ENCODE results near the gene DES. TPM values are rescaled to one million over a fixed set of nuclear protein-coding genes. Genes with fewer than 3 reads are reported as not detected.
"Not testable (repeated sequence)": the region's sequence is repeated elsewhere in the genome, so short reads cannot be mapped to it uniquely, and the experiment has no call there.

Gene DES
- total RNA-seq, 1 donor from 2014 or later, result not detected

- intact Hi-C loops (cut with micrococcal nuclease), result no loop called here
Measured at GRCh38 chr2:219399716-219400478, 18.3 kb upstream of the DES start.

- intact Hi-C loops (cut with micrococcal nuclease), result no loop called here
Measured at GRCh38 chr2:219400562-219400961, 17.6 kb upstream of the DES start.

DNA sequence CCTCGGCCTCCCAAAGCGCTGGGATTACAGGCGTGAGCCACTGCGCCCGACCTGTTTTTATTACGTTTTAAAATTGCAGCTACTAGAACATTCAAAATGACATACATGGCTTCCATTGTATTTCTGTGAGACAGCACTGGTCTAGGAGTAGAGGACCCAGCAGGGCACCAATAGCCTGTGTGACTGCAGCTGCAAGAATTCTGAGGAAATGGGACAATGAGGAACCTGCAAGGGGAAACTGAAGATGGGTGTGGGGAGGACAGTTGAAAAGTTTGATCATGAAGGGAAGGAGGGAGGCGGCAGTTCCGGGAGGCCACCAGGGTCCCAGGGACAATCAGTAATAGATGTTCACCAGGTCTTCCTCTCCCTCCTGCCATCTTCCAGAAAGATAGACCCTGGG is 16.6 kb upstream of the DES start:
- intact Hi-C loops (cut with micrococcal nuclease), result no loop called here

DNA sequence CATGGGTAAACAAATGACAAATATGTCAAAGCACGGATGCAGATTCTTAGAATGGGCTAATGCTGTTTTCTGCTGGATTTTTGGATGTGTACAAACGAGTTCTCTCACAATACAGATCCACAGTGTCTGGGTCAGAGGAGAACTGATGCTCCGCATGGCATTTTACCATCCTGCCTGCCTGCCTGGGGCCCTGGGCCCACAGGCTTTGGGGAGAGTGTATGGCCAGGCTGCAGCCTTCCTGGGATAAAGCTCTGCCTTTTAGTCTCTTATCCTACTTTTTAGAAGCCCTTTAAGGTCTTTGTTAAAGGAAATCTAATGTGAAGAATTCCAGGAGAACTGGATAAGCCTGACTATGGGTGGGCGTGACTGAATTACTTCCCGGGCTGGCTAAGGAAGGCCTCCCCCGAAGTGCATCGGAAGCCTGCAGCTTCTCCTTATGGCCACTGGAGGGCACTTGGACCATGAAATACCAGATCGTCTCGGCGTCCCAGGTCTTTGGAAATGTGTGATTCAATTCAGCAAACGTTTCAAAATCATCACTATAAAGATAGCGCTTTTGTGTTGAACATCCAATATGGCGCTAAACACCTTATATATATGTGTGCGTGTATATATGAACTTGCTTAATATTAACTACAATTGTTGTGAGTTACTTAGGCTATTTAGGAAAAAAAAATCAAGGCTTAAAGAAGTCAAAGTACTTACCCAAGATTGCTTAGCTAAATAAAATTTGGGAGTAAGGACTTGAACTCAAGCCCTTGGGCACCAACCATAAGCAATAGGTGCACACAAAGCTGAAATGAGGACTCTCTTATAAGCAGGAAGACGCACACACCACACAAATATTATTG is 15.3 kb upstream of the DES start:
- intact Hi-C loops (cut with micrococcal nuclease), result loop anchor here (1.0 kb wide), 3 partner anchors 31 to 127 kb away; partner anchors contain the start of gene SPEG

DNA sequence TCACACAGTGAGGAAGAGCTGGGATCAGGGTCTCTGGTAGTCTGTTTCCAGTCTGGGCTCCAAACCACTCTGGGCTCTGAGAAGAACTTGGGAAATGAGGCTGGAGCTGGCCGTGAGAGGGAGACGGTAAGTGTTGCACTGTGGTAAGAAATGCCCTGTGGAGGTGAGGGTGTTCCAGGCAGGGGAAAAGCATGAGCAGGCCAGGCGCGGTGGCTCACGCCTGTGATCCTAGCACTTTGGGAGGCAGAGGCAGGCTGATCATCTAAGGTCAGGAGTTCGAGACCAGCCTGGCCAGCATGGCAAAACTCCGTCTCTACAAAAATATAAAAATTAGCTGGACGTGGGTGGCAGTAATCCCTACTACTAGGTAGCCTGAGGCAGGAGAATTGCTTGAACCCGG is 14.3 kb upstream of the DES start:
- intact Hi-C loops (cut with micrococcal nuclease), result loop anchor here (1.0 kb wide), 3 partner anchors 30 to 126 kb away; partner anchors contain the start of gene SPEG

DNA sequence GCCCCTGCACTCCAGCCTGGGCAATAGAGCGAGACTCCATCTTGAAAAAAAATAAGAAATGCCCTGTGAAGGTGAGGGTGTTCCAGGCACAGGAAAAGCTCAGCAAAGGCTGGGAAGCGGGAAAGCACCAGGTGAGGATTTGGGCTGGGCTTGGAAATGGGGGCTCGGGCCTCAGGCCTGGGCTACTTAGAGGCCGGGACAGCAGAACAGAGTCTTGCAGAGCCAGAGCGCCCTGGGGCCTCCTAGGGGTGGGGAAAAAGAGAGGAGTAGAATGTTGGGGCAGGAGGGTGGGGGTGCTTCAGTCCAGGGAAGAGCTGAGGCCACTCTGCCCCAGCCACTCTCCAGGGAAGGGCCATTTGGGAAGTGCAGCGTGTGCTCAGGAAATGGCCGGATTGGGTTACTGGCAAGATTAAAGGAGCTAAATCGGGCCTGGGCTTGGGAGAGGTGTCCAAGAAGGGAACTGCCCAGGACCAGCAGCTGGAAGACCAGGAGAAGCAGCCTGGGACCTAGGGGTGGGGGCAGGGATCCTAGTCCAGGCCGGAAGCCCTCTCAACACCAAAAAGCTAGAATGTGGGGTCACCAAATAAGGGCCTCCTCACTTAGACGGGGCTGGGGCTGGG is 13.8 kb upstream of the DES start:
- intact Hi-C loops (cut with micrococcal nuclease), result no loop called here

- intact Hi-C loops (cut with micrococcal nuclease), result no loop called here
Measured at GRCh38 chr2:219404954-219405353, 13.2 kb upstream of the DES start.

- intact Hi-C loops (cut with micrococcal nuclease), result no loop called here
Measured at GRCh38 chr2:219405451-219405850, 12.7 kb upstream of the DES start.

- intact Hi-C loops (cut with micrococcal nuclease), result no loop called here
Measured at GRCh38 chr2:219405958-219406860, 12.0 kb upstream of the DES start.

GRCh38 chr2:219406861-219407230 is 11.3 kb upstream of the DES start:
- intact Hi-C loops (cut with micrococcal nuclease), result no loop called here

- intact Hi-C loops (cut with micrococcal nuclease), result not testable (repeated sequence)
Measured at GRCh38 chr2:219407343-219407742, 10.8 kb upstream of the DES start.

DNA sequence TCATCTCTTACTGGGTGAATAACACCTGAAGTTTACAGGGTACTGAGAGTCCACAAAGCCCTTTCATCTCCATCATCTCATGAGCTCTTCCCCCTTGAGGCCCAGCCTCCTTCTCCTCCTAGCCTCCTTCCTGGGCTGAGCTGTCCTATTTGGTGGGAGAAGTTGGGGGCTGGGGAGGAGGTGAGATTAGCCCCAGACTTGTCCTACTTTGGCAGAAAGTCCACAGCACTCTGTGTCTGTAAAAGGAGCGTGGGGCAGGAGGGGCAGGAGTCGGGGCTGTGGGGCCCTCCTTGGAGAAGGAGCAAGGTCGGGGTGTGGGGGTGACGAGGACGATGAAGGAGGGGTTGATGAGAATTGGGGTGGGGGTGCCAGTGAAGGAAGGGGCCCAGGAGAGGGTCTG is 10.0 kb upstream of the DES start:
- intact Hi-C loops (cut with micrococcal nuclease), result no loop called here

DNA sequence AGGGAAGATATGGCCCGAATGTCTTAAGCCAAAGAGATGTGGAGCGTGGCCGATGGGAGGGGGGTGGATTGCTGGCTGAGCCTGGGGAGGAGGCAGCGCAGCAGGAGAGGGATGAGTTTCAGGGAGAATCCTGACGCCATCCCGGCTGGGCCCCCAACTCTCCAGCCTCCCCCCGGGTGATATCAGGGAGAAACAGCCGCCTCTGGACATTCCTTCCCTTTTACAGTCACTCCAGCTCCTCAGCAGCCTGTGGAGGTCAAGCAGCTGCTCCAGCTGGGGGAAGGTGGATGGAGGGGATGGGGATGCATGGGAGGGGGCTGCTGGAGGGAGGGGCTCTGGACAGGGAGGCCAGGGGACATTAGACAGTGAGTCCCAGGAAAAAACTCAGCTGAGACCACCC is 9.5 kb upstream of the DES start:
- intact Hi-C loops (cut with micrococcal nuclease), result no loop called here

DNA sequence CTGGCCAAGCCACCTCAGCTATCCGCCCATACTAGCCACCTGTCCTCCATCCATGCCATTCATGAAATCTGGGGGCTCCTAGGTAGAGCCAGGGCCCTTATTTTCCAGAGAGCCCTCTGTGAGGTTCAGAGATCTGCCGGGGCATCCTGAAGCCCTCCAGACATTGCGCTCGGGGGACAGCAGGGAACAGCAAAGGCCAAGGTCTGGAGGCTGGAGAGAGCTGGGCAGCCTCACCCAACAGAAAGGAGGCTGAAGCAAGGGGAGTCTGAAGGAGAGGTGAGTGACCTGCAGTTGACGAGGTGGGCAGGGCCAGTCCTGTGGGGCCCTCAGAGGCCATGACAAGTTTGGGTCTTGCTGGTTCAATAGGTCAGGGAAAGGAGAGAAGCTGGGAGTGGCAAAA is 8.6 kb upstream of the DES start:
- intact Hi-C loops (cut with micrococcal nuclease), result no loop called here

DNA sequence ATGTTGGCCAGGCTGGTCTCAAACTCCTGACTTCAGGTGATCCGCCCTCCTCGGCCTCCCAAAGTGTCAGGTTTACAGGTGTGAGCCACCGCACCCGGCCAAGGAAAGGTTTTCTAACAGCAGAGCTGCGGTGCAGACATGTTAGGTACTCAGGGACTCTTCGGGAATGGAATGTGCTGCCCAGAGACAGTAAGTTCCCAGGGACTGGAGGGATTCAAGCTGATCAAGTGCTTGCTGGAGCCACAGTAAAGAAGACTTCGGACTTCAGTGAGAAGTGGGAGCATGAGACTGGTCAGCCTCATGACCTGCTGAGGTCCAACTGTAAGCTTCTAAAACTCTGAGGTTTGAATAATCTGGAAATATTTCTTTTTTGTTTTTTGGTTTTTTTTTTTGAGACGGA is 7.8 kb upstream of the DES start:
- intact Hi-C loops (cut with micrococcal nuclease), result no loop called here

DNA sequence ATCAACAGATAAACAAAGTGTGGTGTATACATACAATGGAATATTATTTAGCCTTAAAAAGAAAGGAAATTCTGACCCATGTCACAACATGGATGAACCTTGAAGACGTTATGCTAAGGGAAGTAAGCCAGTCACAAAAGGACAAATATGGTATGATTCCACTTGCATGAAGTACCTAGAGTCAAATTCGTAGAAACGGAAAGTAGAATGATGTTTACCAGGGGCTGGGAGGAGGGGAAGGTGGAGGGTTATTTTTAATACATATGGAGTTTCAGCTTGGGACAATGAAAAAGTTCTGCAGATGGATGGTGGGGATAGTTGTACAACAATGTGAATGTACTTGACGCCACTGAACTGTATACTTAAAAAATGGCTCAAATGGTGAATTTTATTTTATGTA is 3.3 kb upstream of the DES start:
- intact Hi-C loops (cut with micrococcal nuclease), result no loop called here

DNA sequence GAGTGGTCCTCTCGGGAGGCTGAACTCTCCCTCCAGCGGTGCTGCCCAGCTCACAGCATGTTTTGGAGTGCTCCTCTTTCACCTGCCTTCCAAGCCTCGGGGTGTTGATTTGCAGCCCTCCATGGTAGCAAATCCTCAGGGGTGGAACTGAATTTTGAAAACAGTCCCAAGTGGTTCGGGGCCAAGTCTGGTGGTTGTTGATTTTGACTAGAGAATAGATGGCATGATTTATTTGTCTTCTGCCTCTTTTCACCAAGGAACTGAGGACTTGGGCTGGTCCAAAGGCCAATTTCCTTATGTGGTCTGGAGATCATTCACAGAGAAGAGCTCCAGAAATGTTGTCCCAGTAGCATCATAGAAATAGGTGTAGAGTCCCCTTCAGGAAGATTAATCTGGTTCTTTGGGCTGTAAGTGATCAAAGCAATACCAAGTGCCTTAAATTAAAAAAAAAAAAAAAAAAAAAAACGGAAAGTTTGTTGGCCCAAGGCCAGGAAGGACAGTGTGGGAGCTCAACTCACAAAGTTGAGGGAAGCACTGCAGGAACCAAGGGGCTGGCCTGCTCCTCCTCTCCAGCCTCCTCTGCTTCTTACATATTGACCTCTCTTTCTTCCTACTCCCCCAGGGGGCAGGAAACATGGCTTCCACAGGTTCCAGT is 2.5 kb upstream of the DES start:
- intact Hi-C loops (cut with micrococcal nuclease), result no loop called here

DNA sequence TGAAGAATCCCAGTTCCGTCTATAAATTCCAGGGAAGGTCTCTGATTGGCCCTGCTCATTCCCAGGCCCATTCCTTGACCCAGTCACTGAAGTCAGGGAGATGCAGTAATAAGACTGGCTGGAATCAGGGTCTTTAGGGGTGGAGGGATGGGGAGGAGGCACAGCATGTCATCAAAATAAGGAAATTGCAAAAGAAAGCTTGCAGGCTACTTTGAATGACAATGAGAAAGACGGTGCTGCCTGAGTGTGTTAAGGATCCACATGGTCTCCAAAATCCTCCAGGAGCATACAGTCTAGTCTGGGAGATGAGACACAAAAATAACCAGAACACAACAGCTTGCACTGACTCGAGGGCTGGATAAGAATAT is 2.0 kb upstream of the DES start:
- intact Hi-C loops (cut with micrococcal nuclease), result no loop called here

DNA sequence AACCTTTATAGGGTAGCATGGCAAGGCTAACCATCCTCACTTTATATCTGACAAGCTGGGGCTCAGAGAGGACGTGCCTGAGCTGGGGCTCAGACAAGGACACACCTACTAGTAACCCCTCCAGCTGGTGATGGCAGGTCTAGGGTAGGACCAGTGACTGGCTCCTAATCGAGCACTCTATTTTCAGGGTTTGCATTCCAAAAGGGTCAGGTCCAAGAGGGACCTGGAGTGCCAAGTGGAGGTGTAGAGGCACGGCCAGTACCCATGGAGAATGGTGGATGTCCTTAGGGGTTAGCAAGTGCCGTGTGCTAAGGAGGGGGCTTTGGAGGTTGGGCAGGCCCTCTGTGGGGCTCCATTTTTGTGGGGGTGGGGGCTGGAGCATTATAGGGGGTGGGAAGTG is 1.2 kb upstream of the DES start:
- intact Hi-C loops (cut with micrococcal nuclease), result no loop called here

- intact Hi-C loops (cut with micrococcal nuclease), result no loop called here
Measured at GRCh38 chr2:219417374-219417773, 803 bp upstream of the DES start.

DNA sequence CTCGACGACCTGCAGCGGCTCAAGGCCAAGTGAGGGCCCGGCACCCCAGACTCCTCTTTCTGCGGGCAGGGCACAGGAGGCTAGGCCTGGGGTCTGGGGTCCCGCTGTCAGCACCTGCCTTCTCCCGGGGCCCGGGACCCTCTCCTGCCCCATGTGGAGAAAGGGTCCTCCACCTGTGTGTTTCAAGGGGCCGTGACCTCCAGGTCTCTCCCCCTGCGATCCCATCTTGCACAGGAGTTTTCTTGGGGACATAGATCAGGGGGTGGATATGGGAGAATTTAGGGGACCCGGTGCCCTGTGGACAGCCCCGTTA is 791 bp downstream of the DES start:
- intact Hi-C loops (cut with micrococcal nuclease), result no loop called here

Data from T-helper 2 cell treated with Interferon-gamma antibody and Interleukin-4, amounts not matched to agents 100 ng/mL and 5 ng/mL, for 36 hours (primary cell).